IMR-90 (cell line): ENCODE results near the gene DIP2C. TPM values are rescaled to one million over a fixed set of nuclear protein-coding genes. Genes with fewer than 3 reads are reported as not detected.

Experiments used
- ATAC-seq: fragments of 200-7000 bp; cut with Tn5 transposase; 2 replicates; pipeline ENCODE4 v1.9.1; 2020; ENCODE audit warnings: low read depth, mild to moderate bottlenecking, moderate library complexity
- BruUV-seq: library from RNA; stranded (reverse); fragments of 400-500 nt; replicated peaks from 2 replicates; lab custom pipeline; 2021; lab: Mats Ljungman, UMichigan
- CTCF ChIA-PET: fragments of 300-600 bp; formaldehyde crosslinking; extraction: SDS; loops from one replicate; lab custom pipeline; 2021; ENCODE audit warnings: antibody characterized with exemption; lab: Yijun Ruan, JAX
- POLR2A ChIA-PET: fragments of 300-600 bp; sonication (Branson Sonifier 250); formaldehyde crosslinking; loops from one replicate; lab custom pipeline; 2022; ENCODE audit warnings: antibody characterized with exemption; ENCODE audit not compliant: unreplicated experiment; lab: Charles Lee
- DNase-seq: peaks from one replicate; pipeline ENCODE4 v3.0.0; 2013
- H2AFZ ChIP-seq: replicated peaks from 2 replicates; pipeline ENCODE3; 2013; ENCODE audit warnings: low read length, mild to moderate bottlenecking; ENCODE audit not compliant: poor library complexity
- H2AK5ac ChIP-seq: 2 replicates; pipeline ENCODE4 v1.6.1; 2013; ENCODE audit warnings: low read depth, low read length, inconsistent platforms
- H2AK9ac ChIP-seq: replicated peaks from 2 replicates; pipeline ENCODE3; 2013; ENCODE audit warnings: mild to moderate bottlenecking, low read depth, low read length, moderate library complexity; ENCODE audit not compliant: poor library complexity
- H2BK120ac ChIP-seq: 2 replicates; pipeline ENCODE4 v1.6.1; 2013; ENCODE audit warnings: low read depth, low read length, inconsistent platforms
- H2BK15ac ChIP-seq: 3 replicates; pipeline ENCODE4 v1.6.1; 2013; ENCODE audit warnings: low read depth, low read length, inconsistent platforms
- H2BK20ac ChIP-seq: 2 replicates; pipeline ENCODE4 v1.6.1; 2013; ENCODE audit warnings: low read depth, mild to moderate bottlenecking, inconsistent platforms, low read length, moderate library complexity
- H2BK5ac ChIP-seq: 2 replicates; pipeline ENCODE4 v1.6.1; 2013; ENCODE audit warnings: mild to moderate bottlenecking, low read depth, low read length, inconsistent platforms; ENCODE audit not compliant: poor library complexity, severe bottlenecking
- H3K14ac ChIP-seq: replicated peaks from 2 replicates; pipeline ENCODE4 v1.6.1; 2013; ENCODE audit warnings: low read depth, low read length, inconsistent platforms
- H3K18ac ChIP-seq: 2 replicates; pipeline ENCODE4 v1.6.1; 2013; ENCODE audit warnings: low read depth, low read length, control low read depth
- H3K23ac ChIP-seq: 2 replicates; pipeline ENCODE4 v1.6.1; 2013; ENCODE audit warnings: low read depth, low read length, inconsistent platforms
- H3K27ac ChIP-seq: 2 replicates; pipeline ENCODE4 v1.5.1; 2013; ENCODE audit warnings: mild to moderate bottlenecking, control low read depth, low read length; ENCODE audit not compliant: insufficient read depth
- H3K27me3 ChIP-seq: 2 replicates; pipeline ENCODE4 v1.6.1; 2013; ENCODE audit warnings: low read length; ENCODE audit not compliant: control insufficient read depth, insufficient read depth
- H3K36me3 ChIP-seq: 2 replicates; pipeline ENCODE4 v1.6.1; 2013; ENCODE audit warnings: low read length, mixed read lengths; ENCODE audit not compliant: control insufficient read depth, insufficient read depth
- H3K4ac ChIP-seq: 2 replicates; pipeline ENCODE4 v1.6.1; 2013; ENCODE audit warnings: low read depth, low read length, inconsistent platforms
- H3K4me1 ChIP-seq: 2 replicates; pipeline ENCODE4 v1.6.1; 2013; ENCODE audit warnings: low read length, mixed read lengths; ENCODE audit not compliant: control insufficient read depth, insufficient read depth
- H3K4me2 ChIP-seq: 2 replicates; pipeline ENCODE4 v1.6.1; 2013; ENCODE audit warnings: low read depth, mild to moderate bottlenecking, control low read depth, low read length, moderate library complexity
- H3K4me3 ChIP-seq: 2 replicates; pipeline ENCODE4 v1.5.1; 2013; ENCODE audit warnings: low read depth, mild to moderate bottlenecking, control low read depth, low read length, moderate library complexity; ENCODE audit not compliant: insufficient read depth
- H3K56ac ChIP-seq: 2 replicates; pipeline ENCODE4 v1.6.1; 2013; ENCODE audit warnings: low read length, inconsistent platforms; ENCODE audit not compliant: insufficient read depth; ENCODE audit errors: extremely low read depth
- H3K79me1 ChIP-seq, 2 experiments: 2 replicates each; pipeline ENCODE4 v1.6.1; 2013; ENCODE audit warnings: low read length in 2 of 2, inconsistent platforms in 1 of 2, low read depth in 1 of 2
- H3K9ac ChIP-seq: 2 replicates; pipeline ENCODE4 v1.6.1; 2013; ENCODE audit warnings: low read depth, low read length, control low read depth
- H3K9me1 ChIP-seq: 2 replicates; pipeline ENCODE4 v1.6.1; 2013; ENCODE audit warnings: low read length, inconsistent platforms; ENCODE audit not compliant: insufficient read depth
- H3K9me3 ChIP-seq: 2 replicates; pipeline ENCODE4 v1.6.1; 2013; ENCODE audit warnings: low read length; ENCODE audit not compliant: control insufficient read depth, insufficient read depth
- H4K20me1 ChIP-seq: 2 replicates; pipeline ENCODE4 v1.6.1; 2013; ENCODE audit warnings: low read length, inconsistent platforms; ENCODE audit not compliant: insufficient read depth
- H4K5ac ChIP-seq: 2 replicates; pipeline ENCODE4 v1.6.1; 2013; ENCODE audit warnings: mild to moderate bottlenecking, low read depth, low read length, control low read depth
- H4K8ac ChIP-seq, 2 experiments: 2 replicates each; pipeline ENCODE4 v1.6.1; 2013; ENCODE audit warnings: low read depth in 2 of 2, low read length in 2 of 2, control low read depth in 1 of 2, inconsistent platforms in 1 of 2
- H4K91ac ChIP-seq: 2 replicates; pipeline ENCODE4 v1.6.1; 2013; ENCODE audit warnings: low read depth, low read length, inconsistent platforms; ENCODE audit not compliant: insufficient read depth
- BHLHE40 ChIP-seq: fragments of 150-350 bp; IDR thresholded peaks from 2 replicates; pipeline ENCODE4 v1.6.1; 2016; ENCODE audit warnings: mild to moderate bottlenecking, low read depth, low read length
- CEBPB ChIP-seq: IDR thresholded peaks from 2 replicates; pipeline ENCODE4 v1.6.1; 2012; ENCODE audit warnings: low read depth, low read length, improper control_type of control experiment
- CHD1 ChIP-seq: IDR thresholded peaks from 2 replicates; pipeline ENCODE4 v1.6.1; 2012; ENCODE audit warnings: low read depth, low read length, improper control_type of control experiment
- ELK1 ChIP-seq: fragments of 150-350 bp; IDR thresholded peaks from 2 replicates; pipeline ENCODE4 v1.6.1; 2016; ENCODE audit warnings: low read depth, mild to moderate bottlenecking, low read length, moderate library complexity, borderline replicate concordance
- FOS ChIP-seq: fragments of 150-350 bp; IDR thresholded peaks from 2 replicates; pipeline ENCODE4 v1.6.1; 2016; ENCODE audit warnings: low read depth, low read length
- MAFK ChIP-seq: IDR thresholded peaks from 2 replicates; pipeline ENCODE4 v1.6.1; 2012; ENCODE audit warnings: low read depth, low read length, improper control_type of control experiment
- MAZ ChIP-seq: IDR thresholded peaks from 2 replicates; pipeline ENCODE4 v1.6.1; 2012; ENCODE audit warnings: low read depth, mild to moderate bottlenecking, low read length, improper control_type of control experiment, moderate library complexity, borderline replicate concordance
- MXI1 ChIP-seq: IDR thresholded peaks from 2 replicates; pipeline ENCODE4 v1.6.1; 2012; ENCODE audit warnings: low read depth, mild to moderate bottlenecking, low read length, moderate library complexity, borderline replicate concordance
- NFE2L2 ChIP-seq: fragments of 150-350 bp; IDR thresholded peaks from 2 replicates; pipeline ENCODE4 v1.6.1; 2016; ENCODE audit warnings: low read depth, mild to moderate bottlenecking, low read length
- POLR2A ChIP-seq: IDR thresholded peaks from 2 replicates; pipeline ENCODE4 v1.6.1; 2012; ENCODE audit warnings: mild to moderate bottlenecking, low read depth, low read length
- RAD21 ChIP-seq: IDR thresholded peaks from 2 replicates; pipeline ENCODE4 v1.6.1; 2012; ENCODE audit warnings: low read length, improper control_type of control experiment
- RCOR1 ChIP-seq: IDR thresholded peaks from 2 replicates; pipeline ENCODE4 v1.6.1; 2012; ENCODE audit warnings: mild to moderate bottlenecking, low read length, improper control_type of control experiment; ENCODE audit not compliant: insufficient replicate concordance
- RFX5 ChIP-seq: IDR thresholded peaks from 2 replicates; pipeline ENCODE4 v1.8.0; 2012; ENCODE audit warnings: low read depth, mild to moderate bottlenecking, low read length, moderate library complexity
- SMC3 ChIP-seq: fragments of 150-350 bp; IDR thresholded peaks from 2 replicates; pipeline ENCODE4 v1.6.1; 2016; ENCODE audit warnings: low read depth, mild to moderate bottlenecking, antibody characterized with exemption, low read length, moderate library complexity
- WGBS, 2 experiments: methylation state at CpG; one replicate each; pipeline versions ENCODE4 v1.1.5 to v1.1.7; 2013; ENCODE audit warnings: missing lambda C conversion rate in 2 of 2; ENCODE audit not compliant: insufficient read length in 1 of 2; ENCODE audit errors: extremely low coverage in 2 of 2; 5-methylcytosine and 5-hydroxymethylcytosine counted together
- dilution Hi-C: fragments of 300-500 bp; cut with HindIII; formaldehyde crosslinking; loops from one replicate; pipeline ENCODE4 v1.14.3; 2018; ENCODE audit warnings: low sequenced_read_pairs; ENCODE audit not compliant: unreplicated experiment
- in situ Hi-C: fragments of 300-500 bp; cut with MboI; formaldehyde crosslinking; loops from 3 replicates; pipeline ENCODE4 v1.14.3; 2019; ENCODE audit warnings: low sequenced_read_pairs, inconsistent platforms, mixed read lengths
- intact Hi-C: fragments of 100-400 bp; cut with micrococcal nuclease; formaldehyde crosslinking; loops from 2 replicates; pipeline ENCODE4 v1.10.0; 2022
- polyA plus RNA-seq, 3 experiments: library from polyadenylated mRNA; depleted of rRNA; stranded (reverse); fragments of >200 nt; gene quantifications; 2 replicates each; pipeline ENCODE4 v1.2.3, GENCODE V29; 2012; ENCODE audit warnings: low replicate concordance in 1 of 3
- total RNA-seq: library from RNA; depleted of rRNA; stranded (reverse); fragments of >200 nt; gene quantifications from 2 replicates; pipeline ENCODE4 v1.2.3, GENCODE V29; 2012
- TF ChIP-seq, protein P1 (sequence below): conservative IDR thresholded peaks from 2 replicates; pipeline ENCODE4 v1.5.1; 2012; ENCODE audit warnings: mild to moderate bottlenecking, low read depth, low read length, improper control_type of control experiment
- TF ChIP-seq, protein P2 (sequence below): fragments of 150-350 bp; IDR thresholded peaks from 2 replicates; pipeline ENCODE4 v1.6.1; 2017; ENCODE audit warnings: mild to moderate bottlenecking, antibody characterized with exemption, low read length, low read depth

The DIP2C gene
- total and polyA plus RNA-seq, 2 of the 4 experiments (the other 2 are of a cell fraction), result 8.6 to 17.3 TPM

- in situ Hi-C loops (no loop called here), dilution Hi-C loops (no loop called here), intact Hi-C loops (no loop called here)
- peaks cover 26% of the 10 kb centered on the region for H3K36me3 ChIP-seq
- H3K79me1 ChIP-seq, result peaks cover 14 to 65% of the 10 kb centered on the region in 2 experiments
- peaks cover 40% of the 10 kb centered on the region for H4K20me1 ChIP-seq
- no peak overlapping the region for H3K56ac ChIP-seq
- no peak for DNase-seq
- no peak overlapping the region for H2BK15ac ChIP-seq
- no peak overlapping the region for H4K91ac ChIP-seq
- no peak overlapping the region for H3K4ac ChIP-seq
- H3K9me3 ChIP-seq, result no peaks in the 10 kb centered on the region
- no peaks in the 10 kb centered on the region for H3K27me3 ChIP-seq
- 87% methylated on average over 5 of the region's 15 CpGs; no CpG with 5 or more reads in 1 of the 2 experiments for WGBS, 2 experiments
- no peak overlapping the region for H3K4me2 ChIP-seq
- H3K14ac ChIP-seq, result no peak overlapping the region
- no peak overlapping the region for H2BK5ac ChIP-seq
- no peak for ATAC-seq
- H2BK20ac ChIP-seq, result no peak overlapping the region
- H3K4me1 ChIP-seq, result peaks cover 2% of the 10 kb centered on the region; the same call in 1 of the 2 replicates
- POLR2A ChIA-PET, result no interaction called here
- H2AK9ac ChIP-seq, result no peak overlapping the region
- no peak overlapping the region for H4K8ac ChIP-seq
- no peak overlapping the region for H2BK120ac ChIP-seq
- no peak overlapping the region for H3K9ac ChIP-seq
- H2AK5ac ChIP-seq, result no peak overlapping the region
- CTCF ChIA-PET, result no interaction called here
- no peak overlapping the region for H2AFZ ChIP-seq
- no peak overlapping the region for H3K23ac ChIP-seq
- no peak overlapping the region for H3K4me3 ChIP-seq
- H3K18ac ChIP-seq, result no peak overlapping the region
- no peak for TF ChIP-seq RAD21
- TF ChIP-seq CHD1, result no peak
- no peak for TF ChIP-seq RCOR1
- TF ChIP-seq CEBPB, result no peak
- TF ChIP-seq MAFK, result no peak
- TF ChIP-seq NFE2L2, result no peak
- no peak for TF ChIP-seq ELK1
- TF ChIP-seq, protein P1, sequence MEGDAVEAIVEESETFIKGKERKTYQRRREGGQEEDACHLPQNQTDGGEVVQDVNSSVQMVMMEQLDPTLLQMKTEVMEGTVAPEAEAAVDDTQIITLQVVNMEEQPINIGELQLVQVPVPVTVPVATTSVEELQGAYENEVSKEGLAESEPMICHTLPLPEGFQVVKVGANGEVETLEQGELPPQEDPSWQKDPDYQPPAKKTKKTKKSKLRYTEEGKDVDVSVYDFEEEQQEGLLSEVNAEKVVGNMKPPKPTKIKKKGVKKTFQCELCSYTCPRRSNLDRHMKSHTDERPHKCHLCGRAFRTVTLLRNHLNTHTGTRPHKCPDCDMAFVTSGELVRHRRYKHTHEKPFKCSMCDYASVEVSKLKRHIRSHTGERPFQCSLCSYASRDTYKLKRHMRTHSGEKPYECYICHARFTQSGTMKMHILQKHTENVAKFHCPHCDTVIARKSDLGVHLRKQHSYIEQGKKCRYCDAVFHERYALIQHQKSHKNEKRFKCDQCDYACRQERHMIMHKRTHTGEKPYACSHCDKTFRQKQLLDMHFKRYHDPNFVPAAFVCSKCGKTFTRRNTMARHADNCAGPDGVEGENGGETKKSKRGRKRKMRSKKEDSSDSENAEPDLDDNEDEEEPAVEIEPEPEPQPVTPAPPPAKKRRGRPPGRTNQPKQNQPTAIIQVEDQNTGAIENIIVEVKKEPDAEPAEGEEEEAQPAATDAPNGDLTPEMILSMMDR, result no peak
- no peak for TF ChIP-seq SMC3
- TF ChIP-seq FOS, result no peak
- TF ChIP-seq BHLHE40, result no peak
- no peak for TF ChIP-seq RFX5
- TF ChIP-seq MAZ, result no peak
- no peak for TF ChIP-seq POLR2A
- TF ChIP-seq, protein P2, sequence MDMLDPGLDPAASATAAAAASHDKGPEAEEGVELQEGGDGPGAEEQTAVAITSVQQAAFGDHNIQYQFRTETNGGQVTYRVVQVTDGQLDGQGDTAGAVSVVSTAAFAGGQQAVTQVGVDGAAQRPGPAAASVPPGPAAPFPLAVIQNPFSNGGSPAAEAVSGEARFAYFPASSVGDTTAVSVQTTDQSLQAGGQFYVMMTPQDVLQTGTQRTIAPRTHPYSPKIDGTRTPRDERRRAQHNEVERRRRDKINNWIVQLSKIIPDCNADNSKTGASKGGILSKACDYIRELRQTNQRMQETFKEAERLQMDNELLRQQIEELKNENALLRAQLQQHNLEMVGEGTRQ, result no peak
- TF ChIP-seq MXI1, result no peak
- H3K9me1 ChIP-seq, result peaks cover 14% of the 10 kb centered on the region
- no peak overlapping the region for H4K5ac ChIP-seq
- BruUV-seq, result no TSS peak
- no peak overlapping the region for H3K27ac ChIP-seq
Measured at GRCh38 chr10:481628-482027, 207.8 kb downstream of the DIP2C start.
